Neural cell (in vitro differentiated cells): ENCODE data around the gene C6orf136. TPM values are rescaled to one million over a fixed set of nuclear protein-coding genes. Genes with fewer than 3 reads are reported as not detected.

Experiments
- H2AFZ ChIP-seq: fragments of 200-600, 300-800 bp; sonication (generic), shearing (Covaris generic); 2 replicates; pipeline ENCODE4 v1.6.0; 2014; ENCODE audit warnings: low read depth, mild to moderate bottlenecking, antibody characterized with exemption, low read length, moderate library complexity
- H3F3A ChIP-seq: fragments of 200-600 bp; shearing (Covaris generic); 2 replicates; pipeline ENCODE4 v1.6.1; 2016; ENCODE audit warnings: mild to moderate bottlenecking, moderate library complexity, mixed read lengths, antibody characterized with exemption, low read length; ENCODE audit not compliant: insufficient read depth, poor library complexity, severe bottlenecking
- H3K27ac ChIP-seq: fragments of 200-600, 300-800 bp; sonication (generic), shearing (Covaris generic); 2 replicates; pipeline ENCODE4 v1.5.1; 2014; ENCODE audit warnings: mild to moderate bottlenecking, low read length, moderate library complexity
- H3K27me3 ChIP-seq: fragments of 300-800, 200-600 bp; sonication (generic), shearing (Covaris generic); 2 replicates; pipeline ENCODE4 v1.6.0; 2014; ENCODE audit warnings: mild to moderate bottlenecking, low read depth, low read length, moderate library complexity; ENCODE audit not compliant: insufficient read depth
- H3K36me3 ChIP-seq: fragments of 300-800, 200-600 bp; sonication (generic), shearing (Covaris generic); 2 replicates; pipeline ENCODE4 v1.5.1; 2014; ENCODE audit warnings: mild to moderate bottlenecking, antibody characterized with exemption, low read length, moderate library complexity; ENCODE audit not compliant: insufficient read depth
- H3K4me2 ChIP-seq: fragments of 300-800, 200-600 bp; sonication (generic), shearing (Covaris generic); 2 replicates; pipeline ENCODE4 v1.6.0; 2014; ENCODE audit warnings: mild to moderate bottlenecking, low read length
- H3K4me3 ChIP-seq: fragments of 300-800, 200-600 bp; sonication (generic), shearing (Covaris generic); 2 replicates; pipeline ENCODE4 v1.5.1; 2014; ENCODE audit warnings: mild to moderate bottlenecking, low read length, moderate library complexity
- H3K79me2 ChIP-seq: fragments of 200-600 bp; shearing (Covaris generic); replicated peaks from 2 replicates; pipeline ENCODE4 v1.6.0; 2014; ENCODE audit warnings: mild to moderate bottlenecking, low read length, moderate library complexity; ENCODE audit not compliant: insufficient read depth
- H3K9ac ChIP-seq: fragments of 300-800, 200-600 bp; sonication (generic), shearing (Covaris generic); 2 replicates; pipeline ENCODE4 v1.6.1; 2016; ENCODE audit warnings: mild to moderate bottlenecking, low read length, mixed read lengths
- H3K9me2 ChIP-seq: fragments of 200-600 bp; shearing (Covaris generic); 2 replicates; pipeline ENCODE4 v1.6.1; 2016; ENCODE audit warnings: mild to moderate bottlenecking, low read length, mixed read lengths; ENCODE audit not compliant: insufficient read depth
- H3K9me3 ChIP-seq: fragments of 200-600, 300-800 bp; sonication (generic), shearing (Covaris generic); 2 replicates; pipeline ENCODE4 v1.6.1; 2016; ENCODE audit warnings: mild to moderate bottlenecking, mixed run types, low read length, moderate library complexity, mixed read lengths
- H4K20me1 ChIP-seq: fragments of 200-600 bp; shearing (Covaris generic); 2 replicates; pipeline ENCODE4 v1.6.1; 2016; ENCODE audit warnings: mild to moderate bottlenecking, mixed run types; ENCODE audit not compliant: insufficient read depth
- EP300 ChIP-seq: fragments of 450-650 bp; conservative IDR thresholded peaks from 2 replicates; pipeline ENCODE4 v1.6.1; 2014; ENCODE audit warnings: antibody characterized with exemption, mild to moderate bottlenecking, moderate library complexity; ENCODE audit not compliant: poor library complexity, severe bottlenecking
- EZH2 ChIP-seq: fragments of 200-600, 300-800 bp; shearing (Covaris generic), sonication (generic); IDR thresholded peaks from 2 replicates; pipeline ENCODE4 v1.6.1; 2014; ENCODE audit warnings: antibody characterized with exemption, low read length, borderline replicate concordance, mild to moderate bottlenecking; ENCODE audit not compliant: insufficient read depth, poor library complexity, severe bottlenecking
- MXI1 ChIP-seq: fragments of 450-650 bp; conservative IDR thresholded peaks from 2 replicates; pipeline ENCODE4 v1.6.1; 2014; ENCODE audit warnings: antibody characterized with exemption, mild to moderate bottlenecking; ENCODE audit not compliant: poor library complexity, severe bottlenecking
- POLR2AphosphoS5 ChIP-seq: IDR thresholded peaks from 2 replicates; pipeline ENCODE4 v1.6.1; 2012
- RAD21 ChIP-seq: fragments of 450-650 bp; conservative IDR thresholded peaks from 2 replicates; pipeline ENCODE4 v1.6.1; 2014; ENCODE audit warnings: antibody characterized with exemption, mild to moderate bottlenecking, moderate library complexity
- REST ChIP-seq: IDR thresholded peaks from 2 replicates; pipeline ENCODE4 v1.6.1; 2012; ENCODE audit warnings: borderline replicate concordance
- SMC3 ChIP-seq: fragments of 450-650 bp; conservative IDR thresholded peaks from 2 replicates; pipeline ENCODE4 v1.6.1; 2014; ENCODE audit warnings: antibody characterized with exemption, mild to moderate bottlenecking, moderate library complexity; ENCODE audit not compliant: poor library complexity
- TAF1 ChIP-seq: IDR thresholded peaks from 2 replicates; pipeline ENCODE4 v1.6.1; 2012; ENCODE audit warnings: low read depth
- polyA plus RNA-seq: library from polyadenylated mRNA; depleted of rRNA; stranded (reverse); fragments of >200 nt; gene quantifications from 2 replicates; pipeline ENCODE4 v1.2.3, GENCODE V29; 2014
- TF ChIP-seq, protein P1 (sequence below): fragments of 450-650 bp; IDR thresholded peaks from 2 replicates; pipeline ENCODE4 v1.5.1; 2014; ENCODE audit warnings: antibody characterized with exemption, mild to moderate bottlenecking, moderate library complexity; ENCODE audit not compliant: poor library complexity, severe bottlenecking

The C6orf136 gene
- polyA plus RNA-seq, 1 donor from 2014 or later: 12.4 TPM

DNA sequence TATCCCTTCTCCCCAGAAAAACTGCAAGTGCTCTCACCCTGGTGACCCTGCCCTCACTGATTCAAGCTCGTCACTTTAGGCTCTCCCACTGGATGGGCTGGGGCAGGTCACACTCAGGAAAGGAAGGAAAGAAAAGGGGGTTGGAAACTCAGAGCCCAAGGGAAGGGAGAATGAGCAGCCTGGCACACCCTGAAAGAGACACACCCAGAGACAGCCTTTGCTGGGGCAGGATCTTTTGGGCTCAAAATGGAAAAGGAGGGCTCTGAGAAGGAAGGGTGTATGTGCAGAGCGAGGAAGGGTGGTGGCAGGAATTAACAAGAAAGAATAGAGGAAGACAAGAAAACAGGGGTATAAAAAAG lies 37.0 kb downstream of the C6orf136 start:
- peaks cover 84% of the 10 kb centered on the region for H3K79me2 ChIP-seq
- TF ChIP-seq POLR2AphosphoS5 (no peak), EZH2 (no peak), TAF1 (no peak), REST (no peak), RAD21 (no peak), SMC3 (no peak), EP300 (no peak), MXI1 (no peak)
- TF ChIP-seq, protein P1, sequence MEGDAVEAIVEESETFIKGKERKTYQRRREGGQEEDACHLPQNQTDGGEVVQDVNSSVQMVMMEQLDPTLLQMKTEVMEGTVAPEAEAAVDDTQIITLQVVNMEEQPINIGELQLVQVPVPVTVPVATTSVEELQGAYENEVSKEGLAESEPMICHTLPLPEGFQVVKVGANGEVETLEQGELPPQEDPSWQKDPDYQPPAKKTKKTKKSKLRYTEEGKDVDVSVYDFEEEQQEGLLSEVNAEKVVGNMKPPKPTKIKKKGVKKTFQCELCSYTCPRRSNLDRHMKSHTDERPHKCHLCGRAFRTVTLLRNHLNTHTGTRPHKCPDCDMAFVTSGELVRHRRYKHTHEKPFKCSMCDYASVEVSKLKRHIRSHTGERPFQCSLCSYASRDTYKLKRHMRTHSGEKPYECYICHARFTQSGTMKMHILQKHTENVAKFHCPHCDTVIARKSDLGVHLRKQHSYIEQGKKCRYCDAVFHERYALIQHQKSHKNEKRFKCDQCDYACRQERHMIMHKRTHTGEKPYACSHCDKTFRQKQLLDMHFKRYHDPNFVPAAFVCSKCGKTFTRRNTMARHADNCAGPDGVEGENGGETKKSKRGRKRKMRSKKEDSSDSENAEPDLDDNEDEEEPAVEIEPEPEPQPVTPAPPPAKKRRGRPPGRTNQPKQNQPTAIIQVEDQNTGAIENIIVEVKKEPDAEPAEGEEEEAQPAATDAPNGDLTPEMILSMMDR: no peak

GRCh38 chr6:30684386-30685156 lies 37.6 kb downstream of the C6orf136 start:
- Histone ChIP-seq H3K9me2 (no peaks in the 10 kb centered on the region), H3K27me3 (no peaks in the 10 kb centered on the region), H3K27ac (no peak overlapping the region), H3K9ac (peak overlapping the region; percentile 100), H3K4me2 (peak overlapping the region; percentile 94), H3K4me3 (peak overlapping the region; percentile 99), H3K36me3 (no peaks in the 10 kb centered on the region), H3K9me3 (no peaks in the 10 kb centered on the region), H4K20me1 (peaks cover 44% of the 10 kb centered on the region), H3K79me2 (peaks cover 87% of the 10 kb centered on the region), H2AFZ (no peak overlapping the region), H3F3A (no peaks in the 10 kb centered on the region)
- no peak for TF ChIP-seq MXI1

More for the DNA sequence above, 37.0 kb downstream of the C6orf136 start:
- Histone ChIP-seq H3K27me3 (no peaks in the 10 kb centered on the region), H3K27ac (no peak overlapping the region), H3K4me2 (peak overlapping the region; percentile 94), H4K20me1 (peaks cover 46% of the 10 kb centered on the region), H3K36me3 (no peaks in the 10 kb centered on the region), H3K9me3 (no peaks in the 10 kb centered on the region), H2AFZ (no peak overlapping the region), H3K9ac (peak overlapping the region; percentile 100), H3K4me3 (peak overlapping the region; percentile 99), H3F3A (no peaks in the 10 kb centered on the region), H3K9me2 (no peaks in the 10 kb centered on the region)
